Head of caudate nucleus (tissue), 42 donors: ENCODE results near the gene TOP3B.
A peak's percentile ranks its signal among the peaks of the same experiment; 100 is the strongest.

Experiments used
- DNase-seq, 42 donors: peaks; one replicate each; pipeline versions ENCODE4 v3.0.0 to v3.0.0-alpha.2; 2020 to 2021; ENCODE audit warnings: mixed read lengths in 7 of 42
- intact Hi-C: fragments of 100-400 bp; cut with DNase I; formaldehyde crosslinking; loops from one replicate; pipeline ENCODE4 v1.15.0; 2022

TOP3B gene, protein sequence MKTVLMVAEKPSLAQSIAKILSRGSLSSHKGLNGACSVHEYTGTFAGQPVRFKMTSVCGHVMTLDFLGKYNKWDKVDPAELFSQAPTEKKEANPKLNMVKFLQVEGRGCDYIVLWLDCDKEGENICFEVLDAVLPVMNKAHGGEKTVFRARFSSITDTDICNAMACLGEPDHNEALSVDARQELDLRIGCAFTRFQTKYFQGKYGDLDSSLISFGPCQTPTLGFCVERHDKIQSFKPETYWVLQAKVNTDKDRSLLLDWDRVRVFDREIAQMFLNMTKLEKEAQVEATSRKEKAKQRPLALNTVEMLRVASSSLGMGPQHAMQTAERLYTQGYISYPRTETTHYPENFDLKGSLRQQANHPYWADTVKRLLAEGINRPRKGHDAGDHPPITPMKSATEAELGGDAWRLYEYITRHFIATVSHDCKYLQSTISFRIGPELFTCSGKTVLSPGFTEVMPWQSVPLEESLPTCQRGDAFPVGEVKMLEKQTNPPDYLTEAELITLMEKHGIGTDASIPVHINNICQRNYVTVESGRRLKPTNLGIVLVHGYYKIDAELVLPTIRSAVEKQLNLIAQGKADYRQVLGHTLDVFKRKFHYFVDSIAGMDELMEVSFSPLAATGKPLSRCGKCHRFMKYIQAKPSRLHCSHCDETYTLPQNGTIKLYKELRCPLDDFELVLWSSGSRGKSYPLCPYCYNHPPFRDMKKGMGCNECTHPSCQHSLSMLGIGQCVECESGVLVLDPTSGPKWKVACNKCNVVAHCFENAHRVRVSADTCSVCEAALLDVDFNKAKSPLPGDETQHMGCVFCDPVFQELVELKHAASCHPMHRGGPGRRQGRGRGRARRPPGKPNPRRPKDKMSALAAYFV

GRCh38 chr22:21982338-21982965 is at the start of gene TOP3B:
Gene TOP3B (minus strand): TSS chr22:21982787. CDS start chr22:21975709, 7,078 bp downstream.
- DNase-seq = peak; percentile 70 to 96 (median 90)
- intact Hi-C loops = no loop called here

DNA sequence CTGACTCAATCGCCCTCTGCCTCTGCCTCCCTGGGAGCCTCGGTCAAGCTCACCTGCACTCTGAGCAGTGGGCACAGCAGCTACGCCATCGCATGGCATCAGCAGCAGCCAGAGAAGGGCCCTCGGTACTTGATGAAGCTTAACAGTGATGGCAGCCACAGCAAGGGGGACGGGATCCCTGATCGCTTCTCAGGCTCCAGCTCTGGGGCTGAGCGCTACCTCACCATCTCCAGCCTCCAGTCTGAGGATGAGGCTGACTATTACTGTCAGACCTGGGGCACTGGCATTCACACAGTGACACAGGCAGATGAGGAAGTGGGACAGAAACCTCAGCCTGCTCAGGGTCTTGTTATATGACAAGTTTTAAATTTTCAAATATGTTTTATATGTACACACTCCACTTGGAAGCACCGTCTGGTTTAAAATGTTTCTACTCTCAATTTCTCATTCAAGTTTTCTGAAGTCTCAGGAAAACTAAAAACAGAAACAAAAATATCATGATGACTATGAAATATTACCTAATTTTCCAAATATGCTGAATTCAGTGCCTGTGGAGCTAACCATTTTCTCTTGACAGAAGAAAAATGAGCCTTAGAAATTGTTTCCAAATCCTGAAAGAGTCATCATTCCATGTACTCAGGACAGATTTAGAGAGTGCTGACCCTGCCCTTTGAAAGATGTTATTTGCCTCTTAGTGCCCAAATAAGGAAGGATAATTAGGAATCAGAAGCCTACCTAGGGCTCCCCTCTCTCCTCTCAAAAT is 48.8 kb upstream of the TOP3B start:
- peak in 2 of 42 donors; percentile 27 to 30 for DNase-seq
- intact Hi-C loops = no loop called here

GRCh38 chr22:22030493-22031182 is 48.1 kb upstream of the TOP3B start:
- intact Hi-C loops = no loop called here
- DNase-seq = peak in 2 of 42 donors; percentile 35 to 36

GRCh38 chr22:22027955-22028354 is 45.4 kb upstream of the TOP3B start:
- intact Hi-C loops = no loop called here
- DNase-seq = no peak

GRCh38 chr22:22026157-22026831 is 43.7 kb upstream of the TOP3B start:
- intact Hi-C loops = no loop called here
- DNase-seq = peak in 2 of 42 donors; percentile 34 to 35

DNA sequence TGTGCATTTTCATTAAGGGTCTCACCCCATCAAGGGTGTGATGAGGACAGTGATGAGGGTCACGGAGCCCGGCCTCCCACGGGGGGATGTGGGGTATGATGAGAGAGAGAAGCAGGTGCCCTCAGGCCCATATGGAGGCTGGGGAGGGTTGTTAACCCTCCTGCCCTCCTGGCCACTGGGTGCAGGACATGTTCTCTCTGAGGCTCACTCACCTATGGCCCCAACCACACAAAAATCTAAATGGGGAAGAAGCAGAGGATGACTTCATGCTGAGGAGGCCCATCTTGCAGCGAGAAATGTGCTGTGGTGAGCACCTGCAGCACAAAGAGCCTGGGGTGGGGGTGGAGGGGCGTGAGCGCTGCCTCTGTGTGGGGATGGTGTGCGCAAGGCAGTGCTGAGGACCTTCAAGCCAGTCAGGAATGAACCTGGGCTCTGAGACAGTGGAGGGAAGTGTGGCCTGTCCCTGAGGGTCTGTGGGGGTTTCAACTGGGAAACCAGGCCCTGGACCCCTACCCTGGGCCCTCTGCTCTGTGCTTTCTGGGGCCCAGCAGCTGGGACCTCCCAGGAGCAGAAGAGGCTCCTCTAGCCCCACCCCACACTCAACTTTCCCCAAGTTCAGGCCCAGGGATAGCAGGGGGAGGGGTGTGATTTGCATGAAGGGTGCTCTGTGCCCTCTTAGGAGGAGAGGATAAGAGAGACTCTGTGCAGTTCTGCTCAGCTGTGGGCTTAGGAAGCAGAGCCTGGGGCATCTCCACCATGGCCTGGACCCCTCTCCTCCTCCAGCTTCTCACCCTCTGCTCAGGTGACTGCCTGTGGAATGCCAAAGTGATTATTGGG is 43.0 kb upstream of the TOP3B start:
- DNase-seq = no peak
- intact Hi-C loops = no loop called here

DNA sequence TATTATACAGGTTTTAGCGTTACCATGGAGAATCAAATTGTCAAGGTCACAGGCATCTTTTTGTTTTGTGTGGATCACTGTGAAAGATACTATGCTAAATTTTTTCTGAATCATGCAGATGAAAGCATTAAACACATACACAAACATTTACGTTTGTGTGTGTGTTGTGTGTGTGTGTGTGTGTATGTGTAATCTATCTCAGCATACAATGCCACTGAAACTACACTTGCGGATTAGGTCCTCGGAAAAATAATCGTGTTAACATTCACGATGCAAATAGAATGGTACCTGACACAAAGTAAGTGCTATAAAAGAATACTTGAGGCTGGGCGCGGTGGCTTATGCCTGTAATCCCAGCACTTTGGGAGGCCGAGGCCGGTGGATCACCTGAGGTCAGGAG is 41.9 kb upstream of the TOP3B start:
- DNase-seq = no peak
- intact Hi-C loops = no loop called here

- no peak for DNase-seq
- intact Hi-C loops = no loop called here
Observed at GRCh38 chr22:22023581-22024137, 41.1 kb upstream of the TOP3B start.

GRCh38 chr22:22022947-22023534 is 40.5 kb upstream of the TOP3B start:
- DNase-seq = no peak
- intact Hi-C loops = no loop called here

DNA sequence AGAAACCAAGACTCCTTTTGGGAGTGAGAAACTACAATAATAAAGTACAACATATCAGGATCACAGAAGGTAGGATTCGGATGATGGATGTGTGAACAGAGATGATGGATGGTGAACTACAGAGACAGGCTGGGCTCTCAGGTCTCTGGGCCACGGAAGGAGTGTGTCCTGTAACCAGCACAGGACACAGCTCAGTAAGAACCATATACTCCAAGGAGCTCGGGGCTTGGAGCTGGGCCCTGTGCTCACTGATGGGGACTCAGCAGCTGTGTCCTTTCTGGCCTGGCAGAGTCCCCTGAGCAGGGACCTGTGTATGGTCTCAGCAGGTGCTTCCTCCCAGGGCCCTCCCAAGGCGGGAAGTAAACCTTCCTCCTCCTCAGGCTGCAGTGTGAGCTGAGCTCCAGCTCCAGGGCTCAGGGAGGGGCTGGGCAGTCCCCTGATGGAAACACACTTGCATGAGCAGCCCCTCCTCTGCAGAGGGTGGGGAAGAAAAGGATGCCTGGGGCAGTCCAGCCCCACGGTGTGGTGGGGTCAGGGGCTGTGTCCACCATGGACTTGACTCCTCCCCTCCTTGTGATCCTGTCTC is 39.8 kb upstream of the TOP3B start:
- DNase-seq = no peak
- intact Hi-C loops = no loop called here

DNA sequence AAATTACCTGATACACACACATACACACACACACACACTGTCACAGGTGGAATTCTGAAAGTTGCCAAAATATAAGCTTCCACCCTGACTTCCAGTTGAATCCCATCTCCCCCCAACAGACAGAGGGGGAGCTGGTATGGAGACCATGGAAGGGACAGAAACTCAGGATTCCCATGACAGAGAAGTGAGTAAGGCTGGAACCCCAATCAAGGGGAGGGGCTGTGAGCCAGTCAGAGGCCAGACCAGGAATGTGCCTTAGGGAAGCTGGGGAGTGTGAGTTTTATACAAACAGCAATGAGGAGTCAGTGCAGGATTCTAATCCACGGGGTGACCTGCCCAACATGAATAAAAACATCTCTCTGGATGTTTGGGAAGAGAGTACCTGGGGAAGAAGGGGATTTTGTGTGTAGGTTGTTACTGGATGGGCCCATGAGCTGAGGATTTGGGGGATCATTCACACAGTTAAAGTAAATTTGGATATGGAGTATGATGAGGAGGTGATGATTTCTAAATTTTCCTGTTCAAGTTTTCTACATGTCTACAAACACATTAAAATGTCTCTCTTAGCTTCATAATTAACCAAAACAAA is 38.7 kb upstream of the TOP3B start:
- intact Hi-C loops = no loop called here
- DNase-seq = no peak

- DNase-seq = no peak
- intact Hi-C loops = no loop called here
Observed at GRCh38 chr22:22020425-22020852, 37.9 kb upstream of the TOP3B start.

GRCh38 chr22:22019659-22020424 is 37.3 kb upstream of the TOP3B start:
- no peak for DNase-seq
- intact Hi-C loops = no loop called here

DNA sequence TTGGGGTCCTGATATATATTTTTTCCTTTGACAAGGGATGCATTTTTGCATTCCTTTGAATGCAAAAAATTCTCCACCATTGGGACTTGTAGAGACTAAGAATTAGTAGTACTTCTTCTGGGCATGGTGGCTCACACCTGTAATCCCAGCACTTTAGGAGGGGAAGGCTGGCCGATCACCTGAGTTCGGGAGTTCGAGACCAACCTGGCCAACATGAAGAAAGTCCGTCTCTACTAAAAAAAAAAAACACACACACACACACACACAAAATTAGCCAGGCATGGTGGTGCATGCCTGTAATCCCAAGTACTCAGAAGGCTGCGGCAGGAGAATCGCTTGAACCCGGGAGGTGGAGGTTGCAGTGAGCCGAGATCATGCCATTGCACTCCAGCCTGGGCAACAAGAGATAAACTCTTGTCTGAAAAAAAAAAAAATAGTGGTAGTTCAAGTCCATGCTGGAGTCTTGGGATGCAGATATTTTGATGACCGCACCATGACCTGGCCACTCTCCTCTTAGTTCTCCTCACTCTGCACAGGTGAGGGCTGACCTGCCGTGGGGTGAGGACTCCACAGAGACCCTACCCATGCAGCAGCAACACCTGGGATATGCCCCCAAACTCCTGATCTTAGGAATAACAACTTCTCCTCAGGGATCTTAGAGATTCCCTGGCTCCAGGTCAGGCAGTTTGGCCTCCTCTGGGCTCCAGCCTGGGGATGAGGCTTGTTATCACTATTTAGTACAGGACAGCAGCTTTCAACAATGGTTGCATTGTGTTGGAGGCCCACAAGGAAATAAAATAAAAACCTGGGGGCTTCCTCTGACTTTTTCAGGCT is 36.5 kb upstream of the TOP3B start:
- no peak for DNase-seq
- intact Hi-C loops = no loop called here
